ENCODE measurements around the gene INVS.
"Not testable (repeated sequence)": the region's sequence is repeated elsewhere in the genome, so short reads cannot be mapped to it uniquely, and the experiment has no call there.

Gene INVS

GRCh38 chr9:100098887-100099721, at the start of gene INVS, which contains the start of gene ERP44:
TSS of gene INVS (plus strand) at chr9:100099243. CDS start at chr9:100104522, 5,279 bp downstream.
TSS of gene ERP44 (minus strand) at chr9:100099000. CDS start at chr9:100098840, 160 bp downstream.
- in situ Hi-C loops (cut with MboI; ENCODE audit: low sequenced_read_pairs) = no loop called here

- in situ Hi-C loops (cut with MboI; ENCODE audit: low sequenced_read_pairs) = loop anchor here (25.0 kb wide), 1 partner anchor 163 kb away; no protein-coding TSS in a partner anchor
These were observed 49.5 kb upstream of the INVS start for GRCh38 chr9:100049551-100049950.

GRCh38 chr9:100052375-100052774, 46.7 kb upstream of the INVS start:
- in situ Hi-C loops (cut with MboI; ENCODE audit: low sequenced_read_pairs) = no loop called here

GRCh38 chr9:100056561-100056960, 42.5 kb upstream of the INVS start:
- in situ Hi-C loops (cut with MboI; ENCODE audit: low sequenced_read_pairs) = no loop called here

- in situ Hi-C loops (cut with MboI; ENCODE audit: low sequenced_read_pairs) = no loop called here
These were observed 41.4 kb upstream of the INVS start for GRCh38 chr9:100057624-100058023.

- in situ Hi-C loops (cut with MboI; ENCODE audit: low sequenced_read_pairs) = no loop called here
These were observed 40.1 kb upstream of the INVS start for GRCh38 chr9:100058699-100059579.

- in situ Hi-C loops (cut with MboI; ENCODE audit: low sequenced_read_pairs) = not testable (repeated sequence)
These were observed 36.4 kb upstream of the INVS start for GRCh38 chr9:100062683-100063082.

- in situ Hi-C loops (cut with MboI; ENCODE audit: low sequenced_read_pairs) = no loop called here
These were observed 35.9 kb upstream of the INVS start for GRCh38 chr9:100063185-100063584.

- in situ Hi-C loops (cut with MboI; ENCODE audit: low sequenced_read_pairs) = no loop called here
These were observed 34.0 kb upstream of the INVS start for GRCh38 chr9:100064872-100065581.

GRCh38 chr9:100066539-100066938, 32.5 kb upstream of the INVS start:
- in situ Hi-C loops (cut with MboI; ENCODE audit: low sequenced_read_pairs) = no loop called here

- in situ Hi-C loops (cut with MboI; ENCODE audit: low sequenced_read_pairs) = not testable (repeated sequence)
These were observed 31.1 kb upstream of the INVS start for GRCh38 chr9:100067990-100068389.

GRCh38 chr9:100069068-100069467, 30.0 kb upstream of the INVS start:
- in situ Hi-C loops (cut with MboI; ENCODE audit: low sequenced_read_pairs) = not testable (repeated sequence)

GRCh38 chr9:100070104-100071041, 28.7 kb upstream of the INVS start:
- in situ Hi-C loops (cut with MboI; ENCODE audit: low sequenced_read_pairs) = no loop called here

GRCh38 chr9:100071271-100071670, 27.8 kb upstream of the INVS start:
- in situ Hi-C loops (cut with MboI; ENCODE audit: low sequenced_read_pairs) = no loop called here

- in situ Hi-C loops (cut with MboI; ENCODE audit: low sequenced_read_pairs) = no loop called here
These were observed 26.2 kb upstream of the INVS start for GRCh38 chr9:100072805-100073204.

GRCh38 chr9:100074093-100074492, 24.9 kb upstream of the INVS start:
- in situ Hi-C loops (cut with MboI; ENCODE audit: low sequenced_read_pairs) = no loop called here

- in situ Hi-C loops (cut with MboI; ENCODE audit: low sequenced_read_pairs) = no loop called here
These were observed 24.1 kb upstream of the INVS start for GRCh38 chr9:100074989-100075388.

- in situ Hi-C loops (cut with MboI; ENCODE audit: low sequenced_read_pairs) = not testable (repeated sequence)
These were observed 22.8 kb upstream of the INVS start for GRCh38 chr9:100076256-100076655.

GRCh38 chr9:100082782-100083181, 16.3 kb upstream of the INVS start:
- in situ Hi-C loops (cut with MboI; ENCODE audit: low sequenced_read_pairs) = no loop called here
